Measurements from ENCODE around the gene SDR42E2. TPM values are rescaled to one million over a fixed set of nuclear protein-coding genes. Genes with fewer than 3 reads are reported as not detected.

Gene SDR42E2
- total and polyA plus RNA-seq, 4 donors: 0.07 TPM; not detected in 3

DNA sequence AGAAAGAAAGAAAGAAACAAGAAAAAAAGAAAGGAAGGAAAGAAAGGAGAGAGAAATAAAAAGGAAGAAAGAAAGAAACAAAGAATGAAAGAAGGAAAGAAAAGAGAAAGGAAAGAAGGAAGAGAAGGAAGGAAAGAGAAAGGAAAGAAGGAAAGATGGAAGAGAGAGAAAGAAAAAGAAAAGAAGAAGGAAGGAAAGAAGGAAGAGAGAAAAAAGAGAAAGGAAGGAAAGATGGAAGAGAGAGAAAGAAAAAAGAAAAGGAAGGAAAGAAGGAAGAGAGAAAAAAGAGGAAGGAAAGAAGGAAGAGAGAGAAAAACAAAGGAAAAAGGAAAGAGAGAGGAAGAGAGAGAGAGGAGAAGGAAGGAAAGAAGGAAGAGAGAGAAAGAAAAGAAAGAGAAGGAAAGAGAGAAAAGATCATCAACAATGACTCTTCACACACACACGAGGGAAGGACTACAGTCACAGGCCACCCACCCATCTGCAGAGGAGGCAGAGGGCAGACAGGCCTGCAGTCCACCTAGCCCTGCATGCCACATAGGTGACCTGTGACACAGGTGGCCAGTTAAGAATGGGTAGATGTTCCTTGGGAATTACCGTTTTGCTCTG, 46.1 kb upstream of the SDR42E2 start:
- no peaks in the 10 kb centered on the region for H3K36me3 ChIP-seq (ENCODE audit: control insufficient read depth in 4 of 4, insufficient read depth in 3 of 4, low read depth in 1 of 4, low read length in 3 of 4)
- no peaks in the 10 kb centered on the region for H3K4me1 ChIP-seq (ENCODE audit: control insufficient read depth in 4 of 4, insufficient read depth in 4 of 4, low read length in 3 of 4)
- no peak overlapping the region for H3K27ac ChIP-seq (ENCODE audit: low read depth in 1 of 2, low read length in 2 of 2)
- H3K4me3 ChIP-seq (ENCODE audit: low read depth in 1 of 3, low read length in 3 of 3): no peak overlapping the region
- no peaks in the 10 kb centered on the region for H3K9me3 ChIP-seq (ENCODE audit: control insufficient read depth in 4 of 4, low read length in 3 of 4)
- no peaks in the 10 kb centered on the region for H3K27me3 ChIP-seq (ENCODE audit: control insufficient read depth in 4 of 4, insufficient read depth in 4 of 4, low read length in 3 of 4)
- no peak for TF ChIP-seq NR2F2 (IDR thresholded peaks at IDR 0.05)
- TF ChIP-seq HNF4A (conservative IDR thresholded peaks at IDR 0.05): no peak
- TF ChIP-seq FOXA2 (IDR thresholded peaks at IDR 0.05): no peak
- TF ChIP-seq, protein P1, sequence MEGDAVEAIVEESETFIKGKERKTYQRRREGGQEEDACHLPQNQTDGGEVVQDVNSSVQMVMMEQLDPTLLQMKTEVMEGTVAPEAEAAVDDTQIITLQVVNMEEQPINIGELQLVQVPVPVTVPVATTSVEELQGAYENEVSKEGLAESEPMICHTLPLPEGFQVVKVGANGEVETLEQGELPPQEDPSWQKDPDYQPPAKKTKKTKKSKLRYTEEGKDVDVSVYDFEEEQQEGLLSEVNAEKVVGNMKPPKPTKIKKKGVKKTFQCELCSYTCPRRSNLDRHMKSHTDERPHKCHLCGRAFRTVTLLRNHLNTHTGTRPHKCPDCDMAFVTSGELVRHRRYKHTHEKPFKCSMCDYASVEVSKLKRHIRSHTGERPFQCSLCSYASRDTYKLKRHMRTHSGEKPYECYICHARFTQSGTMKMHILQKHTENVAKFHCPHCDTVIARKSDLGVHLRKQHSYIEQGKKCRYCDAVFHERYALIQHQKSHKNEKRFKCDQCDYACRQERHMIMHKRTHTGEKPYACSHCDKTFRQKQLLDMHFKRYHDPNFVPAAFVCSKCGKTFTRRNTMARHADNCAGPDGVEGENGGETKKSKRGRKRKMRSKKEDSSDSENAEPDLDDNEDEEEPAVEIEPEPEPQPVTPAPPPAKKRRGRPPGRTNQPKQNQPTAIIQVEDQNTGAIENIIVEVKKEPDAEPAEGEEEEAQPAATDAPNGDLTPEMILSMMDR (IDR thresholded peaks at IDR 0.05; ENCODE audit: low read depth, low read length, missing input control): no peak
- TF ChIP-seq RXRA (IDR thresholded peaks at IDR 0.05): no peak
- TF ChIP-seq JUND (IDR thresholded peaks at IDR 0.05): no peak
- TF ChIP-seq GABPA (IDR thresholded peaks at IDR 0.05 in 1 of 2, conservative IDR thresholded peaks at IDR 0.05 in 1 of 2): no peak
- no peak for TF ChIP-seq SP1 (IDR thresholded peaks at IDR 0.05)
- TF ChIP-seq EGR1 (IDR thresholded peaks at IDR 0.05; ENCODE audit: low read depth in 2 of 2): no peak
- no peak for TF ChIP-seq HNF4G (IDR thresholded peaks at IDR 0.05)
- TF ChIP-seq, protein P2, sequence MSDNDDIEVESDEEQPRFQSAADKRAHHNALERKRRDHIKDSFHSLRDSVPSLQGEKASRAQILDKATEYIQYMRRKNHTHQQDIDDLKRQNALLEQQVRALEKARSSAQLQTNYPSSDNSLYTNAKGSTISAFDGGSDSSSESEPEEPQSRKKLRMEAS (IDR thresholded peaks at IDR 0.05): no peak
- TF ChIP-seq, protein P3, sequence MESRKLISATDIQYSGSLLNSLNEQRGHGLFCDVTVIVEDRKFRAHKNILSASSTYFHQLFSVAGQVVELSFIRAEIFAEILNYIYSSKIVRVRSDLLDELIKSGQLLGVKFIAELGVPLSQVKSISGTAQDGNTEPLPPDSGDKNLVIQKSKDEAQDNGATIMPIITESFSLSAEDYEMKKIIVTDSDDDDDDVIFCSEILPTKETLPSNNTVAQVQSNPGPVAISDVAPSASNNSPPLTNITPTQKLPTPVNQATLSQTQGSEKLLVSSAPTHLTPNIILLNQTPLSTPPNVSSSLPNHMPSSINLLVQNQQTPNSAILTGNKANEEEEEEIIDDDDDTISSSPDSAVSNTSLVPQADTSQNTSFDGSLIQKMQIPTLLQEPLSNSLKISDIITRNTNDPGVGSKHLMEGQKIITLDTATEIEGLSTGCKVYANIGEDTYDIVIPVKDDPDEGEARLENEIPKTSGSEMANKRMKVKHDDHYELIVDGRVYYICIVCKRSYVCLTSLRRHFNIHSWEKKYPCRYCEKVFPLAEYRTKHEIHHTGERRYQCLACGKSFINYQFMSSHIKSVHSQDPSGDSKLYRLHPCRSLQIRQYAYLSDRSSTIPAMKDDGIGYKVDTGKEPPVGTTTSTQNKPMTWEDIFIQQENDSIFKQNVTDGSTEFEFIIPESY (IDR thresholded peaks at IDR 0.05): no peak
- no peak for DNase-seq (ENCODE audit: low spot score)
- WGBS: 90% methylated on average over 2 of the region's 2 CpGs
- H3K9ac ChIP-seq (ENCODE audit: low read depth in 1 of 2, low read length in 2 of 2): no peak overlapping the region

DNA sequence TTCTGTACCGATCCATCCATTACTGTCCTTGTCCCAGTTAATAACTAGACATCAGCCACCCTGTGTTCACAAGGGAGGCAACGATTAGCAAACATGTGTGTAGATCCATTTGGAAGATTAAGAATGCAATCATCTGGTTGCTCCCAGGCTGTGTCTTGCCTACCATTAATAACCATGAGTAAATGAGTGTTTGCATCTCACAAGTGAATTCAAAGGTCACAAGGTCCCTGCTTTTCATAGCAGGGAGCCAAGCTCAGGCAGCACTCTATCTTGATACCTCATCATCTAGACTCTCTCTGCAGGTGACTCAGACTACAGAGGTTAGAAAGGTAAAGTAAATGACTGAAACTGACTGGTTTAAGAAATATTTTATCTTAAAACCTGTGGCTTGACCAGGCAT, 44.7 kb upstream of the SDR42E2 start:
- Histone ChIP-seq H3K9me3 (ENCODE audit: control insufficient read depth in 4 of 4, low read length in 3 of 4) (no peaks in the 10 kb centered on the region), H3K9ac (ENCODE audit: low read depth in 1 of 2, low read length in 2 of 2) (no peak overlapping the region), H3K36me3 (ENCODE audit: control insufficient read depth in 4 of 4, insufficient read depth in 3 of 4, low read depth in 1 of 4, low read length in 3 of 4) (no peaks in the 10 kb centered on the region), H3K27me3 (ENCODE audit: control insufficient read depth in 4 of 4, insufficient read depth in 4 of 4, low read length in 3 of 4) (no peaks in the 10 kb centered on the region), H3K4me1 (ENCODE audit: control insufficient read depth in 4 of 4, insufficient read depth in 4 of 4, low read length in 3 of 4) (no peaks in the 10 kb centered on the region), H3K4me3 (ENCODE audit: low read depth in 1 of 3, low read length in 3 of 3) (no peak overlapping the region), H3K27ac (ENCODE audit: low read depth in 1 of 2, low read length in 2 of 2) (no peak overlapping the region)
- no peak for DNase-seq (ENCODE audit: low spot score)
- TF ChIP-seq, protein P2 (IDR thresholded peaks at IDR 0.05): no peak
- no peak for TF ChIP-seq EGR1 (IDR thresholded peaks at IDR 0.05; ENCODE audit: low read depth in 2 of 2)
- no peak for TF ChIP-seq RAD21 (IDR thresholded peaks at IDR 0.05)
- TF ChIP-seq, protein P4, sequence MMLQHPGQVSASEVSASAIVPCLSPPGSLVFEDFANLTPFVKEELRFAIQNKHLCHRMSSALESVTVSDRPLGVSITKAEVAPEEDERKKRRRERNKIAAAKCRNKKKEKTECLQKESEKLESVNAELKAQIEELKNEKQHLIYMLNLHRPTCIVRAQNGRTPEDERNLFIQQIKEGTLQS (IDR thresholded peaks at IDR 0.05): no peak
- no peak for TF ChIP-seq FOXA1 (IDR thresholded peaks at IDR 0.05)
- 91% methylated on average over 2 of the region's 2 CpGs for WGBS
